Nephron progenitor cell (in vitro differentiated cells): ENCODE data around the gene MYH7.

ENCODE experiments used
- DNase-seq: peaks from one replicate; pipeline ENCODE4 v3.0.0; 2021
- H3K27ac Mint-ChIP-seq: 2 replicates; pipeline ENCODE4 v1.8.0; 2021; ENCODE audit warnings: mild to moderate bottlenecking, moderate library complexity, mixed read lengths
- H3K27me3 Mint-ChIP-seq: 2 replicates; pipeline ENCODE4 v1.8.0; 2021; ENCODE audit warnings: mild to moderate bottlenecking, low read depth, mixed read lengths; ENCODE audit not compliant: poor library complexity
- H3K36me3 Mint-ChIP-seq: 2 replicates; pipeline ENCODE4 v1.8.0; 2021; ENCODE audit warnings: low read depth, mixed read lengths
- H3K4me1 Mint-ChIP-seq: 2 replicates; pipeline ENCODE4 v1.8.0; 2021; ENCODE audit warnings: mixed read lengths
- H3K4me3 Mint-ChIP-seq: 2 replicates; pipeline ENCODE4 v1.8.0; 2021; ENCODE audit warnings: mild to moderate bottlenecking, moderate library complexity, mixed read lengths
- H3K9me3 Mint-ChIP-seq: 2 replicates; pipeline ENCODE4 v1.8.0; 2021; ENCODE audit warnings: mild to moderate bottlenecking, moderate library complexity, mixed read lengths
- CTCF ChIP-seq: fragments of 200-600 bp; sonication (generic); IDR thresholded peaks from 2 replicates; pipeline ENCODE4 v1.5.0; 2021; ENCODE audit warnings: antibody characterized with exemption

Gene MYH7

GRCh38 chr14:23452237-23452636 lies 16.8 kb upstream of the MYH7 start:
- peaks cover 27% of the 10 kb centered on the region for H3K27me3 Mint-ChIP-seq
- H3K4me3 Mint-ChIP-seq, result no peak overlapping the region
- no peak overlapping the region for H3K27ac Mint-ChIP-seq

GRCh38 chr14:23450379-23450778 lies 14.9 kb upstream of the MYH7 start:
- DNase-seq, result no peak
- peaks cover 19% of the 10 kb centered on the region for H3K27me3 Mint-ChIP-seq
- H3K4me1 Mint-ChIP-seq, result peaks cover 5% of the 10 kb centered on the region
- H3K36me3 Mint-ChIP-seq, result no peaks in the 10 kb centered on the region
- H3K27ac Mint-ChIP-seq, result no peak overlapping the region
- H3K4me3 Mint-ChIP-seq, result no peak overlapping the region
- no peaks in the 10 kb centered on the region for H3K9me3 Mint-ChIP-seq
- TF ChIP-seq CTCF, result no peak

More at GRCh38 chr14:23452237-23452636, 16.8 kb upstream of the MYH7 start:
- Mint-ChIP-seq H3K4me1 (peaks cover 5% of the 10 kb centered on the region), H3K9me3 (no peaks in the 10 kb centered on the region), H3K36me3 (no peaks in the 10 kb centered on the region)
- no peak for TF ChIP-seq CTCF
- no peak for DNase-seq

- Mint-ChIP-seq H3K9me3 (no peaks in the 10 kb centered on the region), H3K4me3 (no peak overlapping the region), H3K27ac (no peak overlapping the region), H3K27me3 (peaks cover 18% of the 10 kb centered on the region), H3K36me3 (no peaks in the 10 kb centered on the region), H3K4me1 (peaks cover 2% of the 10 kb centered on the region)
- no peak for DNase-seq
- TF ChIP-seq CTCF, result no peak
These were observed 13.9 kb upstream of the MYH7 start for GRCh38 chr14:23449314-23449713.

- Mint-ChIP-seq H3K4me1 (peaks cover under 1% of the 10 kb centered on the region), H3K9me3 (no peaks in the 10 kb centered on the region), H3K27me3 (peaks cover 21% of the 10 kb centered on the region), H3K27ac (peak overlapping the region; percentile 46), H3K36me3 (no peaks in the 10 kb centered on the region), H3K4me3 (no peak overlapping the region)
- no peak for DNase-seq
- TF ChIP-seq CTCF, result no peak
These were observed 12.2 kb upstream of the MYH7 start for GRCh38 chr14:23447361-23448350.

GRCh38 chr14:23446291-23446851 lies 10.9 kb upstream of the MYH7 start:
- Mint-ChIP-seq H3K4me1 (peaks cover 6% of the 10 kb centered on the region), H3K9me3 (no peaks in the 10 kb centered on the region), H3K27ac (no peak overlapping the region), H3K4me3 (no peak overlapping the region), H3K36me3 (no peaks in the 10 kb centered on the region), H3K27me3 (peaks cover 26% of the 10 kb centered on the region)
- TF ChIP-seq CTCF, result no peak
- DNase-seq, result no peak
